Lung (tissue), 12 donors: ENCODE measurements around the gene PTDSS2. TPM values are rescaled to one million over a fixed set of nuclear protein-coding genes. Genes with fewer than 3 reads are reported as not detected.

Experiments
- ATAC-seq: fragments of 200-7000 bp; cut with Tn5 transposase; one replicate; pipeline ENCODE4 v1.9.1; 2020; ENCODE audit warnings: moderate number of reproducible peaks; ENCODE audit not compliant: insufficient read depth, low FRiP score
- DNase-seq, 3 donors: peaks; one replicate each; pipeline ENCODE4 v3.0.0-alpha.2; 2013 to 2017
- H3K27ac ChIP-seq, 2 donors: one replicate each; pipeline ENCODE4 v1.5.1; 2013; ENCODE audit warnings: mild to moderate bottlenecking in 2 of 2, moderate library complexity in 2 of 2, control low read depth in 1 of 2, inconsistent platforms in 1 of 2, low read depth in 1 of 2, low read length in 1 of 2
- H3K27me3 ChIP-seq, 3 donors: one replicate each; pipeline ENCODE4 v1.5.1; 2013; ENCODE audit warnings: low read length in 2 of 3; ENCODE audit not compliant: control insufficient read depth in 3 of 3, insufficient read depth in 3 of 3
- H3K36me3 ChIP-seq, 4 donors: one replicate each; pipeline ENCODE4 v1.5.1; 2013; ENCODE audit warnings: low read length in 4 of 4, mild to moderate bottlenecking in 1 of 4, moderate library complexity in 1 of 4; ENCODE audit not compliant: control insufficient read depth in 4 of 4, insufficient read depth in 4 of 4
- H3K4me1 ChIP-seq, 5 donors: one replicate each; pipeline ENCODE4 v1.5.1; 2013; ENCODE audit warnings: low read length in 5 of 5, mild to moderate bottlenecking in 2 of 5, moderate library complexity in 1 of 5; ENCODE audit not compliant: control insufficient read depth in 5 of 5, insufficient read depth in 5 of 5
- H3K4me3 ChIP-seq: one replicate; pipeline ENCODE4 v1.5.1; 2013; ENCODE audit warnings: mild to moderate bottlenecking, control low read depth, moderate library complexity
- H3K9ac ChIP-seq, 2 donors: one replicate each; pipeline ENCODE4 v1.5.1; 2013; ENCODE audit warnings: low read length in 2 of 2, control low read depth in 1 of 2; ENCODE audit not compliant: insufficient read depth in 1 of 2
- H3K9me3 ChIP-seq, 4 donors: one replicate each; pipeline ENCODE4 v1.5.1; 2013; ENCODE audit warnings: low read length in 3 of 4, mild to moderate bottlenecking in 1 of 4, moderate library complexity in 1 of 4; ENCODE audit not compliant: control insufficient read depth in 4 of 4, insufficient read depth in 3 of 4
- CTCF ChIP-seq: IDR thresholded peaks from 2 replicates; pipeline ENCODE4 v1.5.1; 2012; ENCODE audit warnings: mild to moderate bottlenecking; ENCODE audit errors: control extremely low read depth, extremely low read depth
- WGBS, 2 donors: extraction: QIAGEN DNeasy Blood & Tissue Kit; methylation state at CpG; one replicate each; pipeline ENCODE4 v1.1.7; 2013; 5-methylcytosine and 5-hydroxymethylcytosine counted together
- polyA plus RNA-seq, 2 donors: library from polyadenylated mRNA; stranded (reverse); fragments of 200-250 nt; gene quantifications; one replicate each; pipeline ENCODE4 v1.2.1, GENCODE V29; 2013
- total RNA-seq, 2 donors: library from RNA; depleted of rRNA in 1 of 2; stranded (reverse); fragments of >200 nt in 1 of 2; gene quantifications; one replicate each; pipeline ENCODE4 v1.2.1, GENCODE V29; 2014 to 2021
- donor health status: control.
- donor health status: control.
- donor health status: Bipolar disorder and iron deficiency.
- donor health status: healthy.
- donor health status: DM: yes; HTN: yes; CAD: no.

PTDSS2 gene
- total and polyA plus RNA-seq, 4 donors: 20.4 to 36.5 (median 28.1) TPM

GRCh38 chr11:474914-475506 is 24.9 kb downstream of the PTDSS2 start:
- no peak overlapping the region for H3K4me3 ChIP-seq
- DNase-seq: no peak
- H3K27ac ChIP-seq: no peak overlapping the region
- no peak overlapping the region for H3K9ac ChIP-seq
- WGBS, 2 donors: 95 to 98% methylated on average over 48 of the region's 48 CpGs
- peaks cover 2 to 3% (median 2%) of the 10 kb centered on the region in 5 donors for H3K4me1 ChIP-seq
- no peaks in the 10 kb centered on the region for H3K27me3 ChIP-seq
- peaks cover 0 to 7% (median 3%) of the 10 kb centered on the region in 4 donors for H3K36me3 ChIP-seq
- no peak for ATAC-seq
- no peaks in the 10 kb centered on the region for H3K9me3 ChIP-seq
- no peak for TF ChIP-seq CTCF

- DNase-seq (no peak), ATAC-seq (no peak)
- no peak for TF ChIP-seq CTCF
- Histone ChIP-seq H3K9me3 (no peaks in the 10 kb centered on the region), H3K4me1 (no peaks in the 10 kb centered on the region), H3K36me3 (peaks cover 0 to 7% (median 3%) of the 10 kb centered on the region in 4 donors), H3K4me3 (no peak overlapping the region), H3K27ac (no peak overlapping the region), H3K27me3 (no peaks in the 10 kb centered on the region), H3K9ac (no peak overlapping the region)
- WGBS, 2 donors: 95 to 96% methylated on average over 9 of the region's 9 CpGs
Measured at GRCh38 chr11:475941-476340, 25.9 kb downstream of the PTDSS2 start.

- H3K4me3 ChIP-seq: no peak overlapping the region
- 96 to 99% methylated on average over 15 of the region's 15 CpGs for WGBS, 2 donors
- no peak for ATAC-seq
- H3K9ac ChIP-seq: no peak overlapping the region
- peaks cover 0 to 7% (median 4%) of the 10 kb centered on the region in 4 donors for H3K36me3 ChIP-seq
- no peaks in the 10 kb centered on the region for H3K4me1 ChIP-seq
- TF ChIP-seq CTCF: no peak
- DNase-seq: no peak
- H3K27me3 ChIP-seq: no peaks in the 10 kb centered on the region
- H3K9me3 ChIP-seq: no peaks in the 10 kb centered on the region
- H3K27ac ChIP-seq: no peak overlapping the region
Measured at GRCh38 chr11:476416-476815, 26.3 kb downstream of the PTDSS2 start.
